Gastrocnemius medialis (tissue), 4 donors: ENCODE data around the gene ZFYVE1.

Source experiments
- CTCF ChIP-seq, 5 experiments: fragments of 450-650 bp in 3 of 5; fragments of 200-600 bp in 2 of 5; sonication (generic) in 2 of 5; IDR thresholded peaks in 4 of 5; conservative IDR thresholded peaks in 1 of 5; 1 replicate in 4 of 5; 2 replicates in 1 of 5; pipeline ENCODE4 v1.5.1; 2016 to 2019; ENCODE audit warnings: antibody characterized with exemption in 5 of 5, mild to moderate bottlenecking in 3 of 5, moderate library complexity in 3 of 5
- POLR2A ChIP-seq, 2 donors: fragments of 450-650 bp; IDR thresholded peaks; one replicate each; pipeline ENCODE4 v1.6.1; 2017; ENCODE audit warnings: antibody characterized with exemption in 2 of 2, mild to moderate bottlenecking in 2 of 2, moderate library complexity in 2 of 2

GRCh38 chr14:72947366-72948160 lies 79.3 kb downstream of the ZFYVE1 start:
- TF ChIP-seq POLR2A (IDR thresholded peaks at IDR 0.05) (no peak), CTCF (IDR thresholded peaks at IDR 0.05 in 4 of 5, conservative IDR thresholded peaks at IDR 0.05 in 1 of 5) (no peak)
